HG03354 (cell line): ENCODE data around the gene DPEP3.
"Not testable (repeated sequence)": the region's sequence is repeated elsewhere in the genome, so short reads cannot be mapped to it uniquely, and the experiment has no call there.

Source experiments
- ATAC-seq: cut with Tn5 transposase; IDR thresholded peaks from one replicate; pipeline ENCODE4 v1.9.1; 2021; ENCODE audit warnings: mild to moderate bottlenecking; ENCODE audit not compliant: unreplicated experiment, poor library complexity, severe bottlenecking

Gene DPEP3

DNA sequence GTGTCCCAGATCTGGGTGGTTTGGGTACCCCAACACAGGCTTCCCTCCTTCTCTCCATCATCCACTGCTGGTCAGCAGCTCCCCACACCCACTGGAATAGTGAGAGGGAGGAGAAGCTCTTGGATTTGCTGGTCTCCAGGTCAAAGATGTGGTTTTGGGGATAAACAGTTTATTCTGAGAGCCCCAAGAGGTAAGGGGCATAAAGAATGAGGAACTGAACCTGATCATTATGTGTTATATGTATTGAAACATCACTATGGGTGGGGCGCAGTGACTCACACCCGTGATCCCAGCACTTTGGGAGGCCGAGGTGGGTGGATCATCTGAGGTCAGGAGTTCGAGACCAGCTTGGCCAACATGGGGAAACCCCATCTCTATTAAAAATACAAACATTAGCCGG lies 15.1 kb upstream of the DPEP3 start:
- no peak for ATAC-seq

GRCh38 chr16:67994040-67994408 lies 13.7 kb upstream of the DPEP3 start:
- ATAC-seq: not testable (repeated sequence)

GRCh38 chr16:67993207-67994039 lies 13.1 kb upstream of the DPEP3 start:
- ATAC-seq: peak; percentile 76

GRCh38 chr16:67992661-67993206 lies 12.4 kb upstream of the DPEP3 start:
- ATAC-seq: peak; percentile 10

- ATAC-seq: no peak
These were observed 9.7 kb upstream of the DPEP3 start for GRCh38 chr16:67990018-67990386.

DNA sequence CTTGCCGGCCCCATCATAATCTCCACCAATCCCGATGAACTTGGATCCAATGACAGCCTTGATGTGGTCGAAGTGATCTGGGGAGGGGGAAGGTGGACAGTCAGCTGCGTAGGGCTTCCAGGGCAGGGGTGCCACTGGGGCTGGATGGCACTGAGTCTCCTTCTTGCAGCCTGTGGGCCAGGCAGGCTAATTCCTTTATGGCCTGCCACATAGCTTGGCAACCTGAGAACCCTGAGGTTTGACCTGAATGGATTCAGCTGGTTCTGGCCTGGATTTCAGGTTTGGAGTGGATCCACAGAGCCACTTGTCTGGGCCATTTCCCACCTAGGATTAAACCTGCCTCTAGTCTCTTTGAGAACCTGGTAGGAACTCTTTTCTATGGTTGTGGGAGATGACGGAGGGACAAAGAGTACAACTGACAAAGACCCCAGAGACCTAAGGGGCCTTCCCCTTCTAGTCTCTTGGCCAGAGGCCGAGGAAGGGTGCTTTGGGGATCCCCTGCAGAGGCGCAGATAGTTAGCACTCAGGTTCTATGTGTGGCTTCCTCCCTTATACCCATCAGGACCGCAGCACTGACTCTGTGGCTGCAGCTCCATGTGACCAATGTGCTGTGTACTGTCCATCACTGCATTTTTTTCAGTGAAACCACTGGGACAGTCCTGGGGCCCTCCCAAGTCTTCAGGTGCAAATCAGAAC lies 9.2 kb upstream of the DPEP3 start:
- ATAC-seq: no peak

GRCh38 chr16:67988675-67989074 lies 8.4 kb upstream of the DPEP3 start:
- ATAC-seq: no peak

- ATAC-seq: no peak
These were observed 7.3 kb upstream of the DPEP3 start for GRCh38 chr16:67987460-67988160.

- no peak for ATAC-seq
These were observed 6.7 kb upstream of the DPEP3 start for GRCh38 chr16:67986949-67987348.

- no peak for ATAC-seq
These were observed 1.9 kb upstream of the DPEP3 start for GRCh38 chr16:67982011-67982696.

DNA sequence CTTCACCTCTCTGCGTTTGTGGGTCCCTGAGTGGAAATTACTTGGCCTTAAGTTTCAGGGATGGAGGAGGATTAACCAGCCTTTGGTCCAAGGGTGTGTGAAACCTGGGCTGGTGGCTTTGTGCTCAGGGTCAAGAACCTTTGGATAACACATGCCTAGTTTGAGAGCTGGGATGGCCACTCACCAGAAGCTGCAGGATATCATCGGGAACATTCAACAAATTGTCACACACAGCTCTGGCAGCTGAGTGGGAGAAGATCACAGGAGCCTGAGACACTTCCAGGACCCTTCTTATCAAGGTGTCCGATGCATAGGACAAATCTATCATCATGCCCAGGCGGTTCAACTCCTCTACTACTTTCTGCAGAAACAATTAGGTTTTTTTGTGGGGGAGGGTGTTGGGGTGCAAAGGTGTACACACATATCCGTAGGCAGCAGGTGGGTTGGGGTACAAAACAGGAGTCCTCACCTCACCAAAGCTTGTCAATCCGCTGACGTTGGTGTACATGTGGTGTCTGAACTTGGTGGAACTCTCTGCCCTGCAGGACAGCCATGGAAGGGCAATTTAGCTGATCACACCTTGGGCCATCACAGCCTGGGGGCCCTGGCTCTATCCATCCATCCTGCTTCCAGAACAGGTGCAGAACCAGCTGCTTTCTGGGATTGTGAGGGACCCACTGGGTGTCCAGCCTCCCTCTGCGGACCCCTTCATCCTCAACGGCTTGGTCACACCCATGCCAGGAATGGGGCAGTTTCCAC lies 2.7 kb downstream of the DPEP3 start:
- ATAC-seq: no peak

DNA sequence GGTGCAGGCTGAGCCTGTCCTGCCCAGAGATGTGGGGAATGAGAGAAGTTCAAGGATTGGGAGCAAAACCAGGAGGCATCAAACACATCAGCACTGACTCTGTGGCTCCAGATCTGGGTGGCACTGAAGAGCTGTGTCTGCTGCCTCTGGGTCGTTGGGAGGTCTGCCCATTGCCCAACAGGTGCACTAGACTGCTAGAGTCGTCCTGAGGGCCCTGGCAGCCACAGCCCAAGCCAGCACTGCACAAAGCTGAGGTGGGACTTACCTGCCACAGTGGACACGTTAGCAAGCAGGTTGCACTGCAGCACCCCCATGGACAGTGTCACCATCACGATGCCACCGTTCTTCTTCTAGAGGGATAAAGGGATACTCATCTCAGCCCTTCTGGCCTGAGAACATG lies 3.3 kb downstream of the DPEP3 start:
- ATAC-seq: no peak

DNA sequence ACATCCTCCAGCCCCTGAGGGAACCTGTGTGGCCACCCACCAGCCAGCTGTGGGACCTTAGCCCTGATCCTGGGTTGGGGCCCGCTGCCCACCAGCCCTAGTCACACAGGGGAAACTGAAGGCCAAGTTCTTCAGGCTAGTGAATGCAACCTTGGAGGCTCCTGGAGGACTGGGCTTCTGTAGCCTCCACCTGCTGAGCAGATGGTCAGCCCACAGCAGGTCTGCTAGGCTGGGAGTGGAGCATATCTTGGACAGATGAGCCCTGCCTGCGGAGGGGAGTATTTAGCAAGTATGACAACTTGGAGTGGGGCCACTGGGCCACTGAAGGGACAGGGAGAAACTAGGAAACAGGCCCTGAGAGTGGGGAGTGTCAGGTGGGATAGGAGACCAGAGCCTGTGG lies 4.1 kb downstream of the DPEP3 start:
- ATAC-seq: no peak

- ATAC-seq: no peak
These were observed 4.8 kb downstream of the DPEP3 start for GRCh38 chr16:67975321-67976105.

DNA sequence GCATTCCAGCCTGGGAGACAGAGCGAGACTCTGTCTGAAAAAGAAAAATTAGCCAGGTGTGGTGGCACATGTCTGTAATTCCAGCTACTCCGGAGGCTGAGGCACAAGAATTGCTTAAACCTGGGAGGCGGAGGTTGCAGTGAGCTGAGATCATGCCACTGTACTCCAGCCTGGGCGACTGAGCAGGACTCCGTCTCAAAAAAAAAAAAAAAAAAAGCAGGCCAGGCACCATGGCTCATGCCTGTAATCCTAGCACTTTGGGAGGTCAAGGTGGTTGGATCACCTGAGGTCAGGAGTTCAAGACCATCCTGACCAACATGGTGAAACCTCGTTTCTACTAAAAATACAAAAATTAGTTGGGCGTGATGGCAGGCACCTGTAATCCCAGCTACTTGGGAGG lies 8.0 kb downstream of the DPEP3 start:
- ATAC-seq: not testable (repeated sequence)

- ATAC-seq: no peak
These were observed 9.2 kb downstream of the DPEP3 start for GRCh38 chr16:67971111-67971510.

GRCh38 chr16:67969254-67970039 lies 10.9 kb downstream of the DPEP3 start:
- ATAC-seq: no peak
